OCI-LY3 (cell line): ENCODE results near the gene NCF4.

Experiments
- H2AFZ ChIP-seq: fragments of 200-600, 300-600 bp; shearing (Covaris generic); 2 replicates; pipeline ENCODE4 v1.6.0; 2014; ENCODE audit warnings: antibody characterized with exemption, low read depth, low read length
- H3K27ac ChIP-seq: fragments of 200-600, 300-600 bp; sonication (generic); 2 replicates; pipeline ENCODE4 v1.5.1; 2014; ENCODE audit warnings: mild to moderate bottlenecking, low read length, moderate library complexity, mixed read lengths
- H3K27me3 ChIP-seq: fragments of 200-600, 300-600 bp; sonication (generic); 2 replicates; pipeline ENCODE4 v1.6.1; 2014; ENCODE audit warnings: low read depth, low read length, mixed read lengths
- H3K36me3 ChIP-seq: fragments of 200-600, 300-600 bp; sonication (generic); replicated peaks from 2 replicates; pipeline ENCODE3; 2014; ENCODE audit warnings: low read depth, low read length, mixed read lengths
- H3K4me1 ChIP-seq: fragments of 300-600, 200-600 bp; sonication (generic); 2 replicates; pipeline ENCODE4 v1.6.1; 2014; ENCODE audit warnings: low read length, mixed read lengths
- H3K4me2 ChIP-seq: fragments of 200-600, 300-600 bp; sonication (generic); 2 replicates; pipeline ENCODE4 v1.6.1; 2014; ENCODE audit warnings: low read length, mixed read lengths
- H3K4me3 ChIP-seq: fragments of 300-600, 200-600 bp; sonication (generic); 2 replicates; pipeline ENCODE4 v1.5.1; 2014; ENCODE audit warnings: antibody characterized with exemption, mild to moderate bottlenecking, low read length, moderate library complexity
- H3K79me2 ChIP-seq: fragments of 300-600, 200-600 bp; shearing (Covaris generic); 2 replicates; pipeline ENCODE4 v1.6.1; 2014; ENCODE audit warnings: mild to moderate bottlenecking, low read length, mixed read lengths
- H3K9ac ChIP-seq: fragments of 300-600, 200-600 bp; shearing (Covaris generic); 2 replicates; pipeline ENCODE4 v1.6.0; 2014; ENCODE audit warnings: mild to moderate bottlenecking, low read length, moderate library complexity
- H3K9me3 ChIP-seq: fragments of 200-600, 300-600 bp; shearing (Covaris generic); 2 replicates; pipeline ENCODE4 v1.6.1; 2014; ENCODE audit warnings: low read length, mixed read lengths; ENCODE audit not compliant: insufficient read depth
- H4K20me1 ChIP-seq: fragments of 200-600, 300-600 bp; sonication (generic); 2 replicates; pipeline ENCODE4 v1.6.1; 2016; ENCODE audit warnings: low read length, mixed read lengths; ENCODE audit not compliant: insufficient read depth
- CTCF ChIP-seq: fragments of 200-600, 300-600 bp; sonication (generic); IDR thresholded peaks from 2 replicates; pipeline ENCODE4 v1.5.1; 2014; ENCODE audit warnings: antibody characterized with exemption, low read length, low read depth
- EZH2phosphoT487 ChIP-seq: fragments of 200-600 bp; shearing (Covaris generic); IDR thresholded peaks from 2 replicates; pipeline ENCODE4 v1.6.1; 2018; ENCODE audit warnings: antibody characterized with exemption, mixed run types, low read depth

NCF4 gene

GRCh38 chr22:36926721-36927435, 66.1 kb downstream of the NCF4 start:
- Histone ChIP-seq H2AFZ (no peak overlapping the region), H3K4me2 (no peak overlapping the region), H3K9ac (no peak overlapping the region), H3K79me2 (peaks cover 59% of the 10 kb centered on the region), H3K4me1 (peaks cover 8% of the 10 kb centered on the region), H3K4me3 (no peak overlapping the region), H3K9me3 (no peaks in the 10 kb centered on the region), H4K20me1 (peaks cover 22% of the 10 kb centered on the region; the same call in 1 of the 2 replicates), H3K27ac (no peak overlapping the region), H3K36me3 (peaks cover 96% of the 10 kb centered on the region), H3K27me3 (no peaks in the 10 kb centered on the region)
- no peak for TF ChIP-seq EZH2phosphoT487
- TF ChIP-seq CTCF = no peak
